OCI-LY7 (cell line): ENCODE measurements around the gene CLP1. TPM values are rescaled to one million over a fixed set of nuclear protein-coding genes. Genes with fewer than 3 reads are reported as not detected.

Source experiments
- BruUV-seq: library from RNA; stranded (reverse); fragments of 400-500 nt; replicated peaks from 2 replicates; lab custom pipeline; 2021; lab: Mats Ljungman, UMichigan
- CTCF ChIA-PET: fragments of 300-600 bp; sonication (Branson Sonifier 250); formaldehyde crosslinking; loops from one replicate; lab custom pipeline; 2022; ENCODE audit warnings: antibody characterized with exemption; ENCODE audit not compliant: unreplicated experiment; lab: Charles Lee
- POLR2A ChIA-PET: fragments of 300-600 bp; sonication (Branson Sonifier 250); formaldehyde crosslinking; loops from one replicate; lab custom pipeline; 2022; ENCODE audit warnings: antibody characterized with exemption; lab: Charles Lee
- DNase-seq: peaks from one replicate; pipeline ENCODE4 v3.0.0-alpha.2; 2015; ENCODE audit warnings: low spot score
- H2AFZ ChIP-seq: fragments of 200-600 bp; sonication (generic), shearing (Covaris generic); 2 replicates; pipeline ENCODE4 v1.6.1; 2014; ENCODE audit warnings: mild to moderate bottlenecking, antibody characterized with exemption, low read length, moderate library complexity
- H3K27ac ChIP-seq: fragments of 200-600 bp; sonication (generic); 2 replicates; pipeline ENCODE4 v1.5.1; 2014; ENCODE audit warnings: mixed run types, low read depth, mild to moderate bottlenecking, moderate library complexity, low read length, inconsistent platforms; ENCODE audit not compliant: poor library complexity, severe bottlenecking
- H3K36me3 ChIP-seq: fragments of 200-600 bp; sonication (generic); 2 replicates; pipeline ENCODE4 v1.6.1; 2014; ENCODE audit warnings: mild to moderate bottlenecking, antibody characterized with exemption, low read length, moderate library complexity, mixed read lengths; ENCODE audit not compliant: insufficient read depth
- H3K4me1 ChIP-seq: fragments of 200-600 bp; sonication (generic); 2 replicates; pipeline ENCODE4 v1.5.1; 2014; ENCODE audit warnings: mild to moderate bottlenecking, low read length; ENCODE audit not compliant: insufficient read depth, poor library complexity, severe bottlenecking
- H3K4me2 ChIP-seq: fragments of 200-600 bp; sonication (generic); 2 replicates; pipeline ENCODE4 v1.6.1; 2014; ENCODE audit warnings: mild to moderate bottlenecking, low read length
- H3K4me3 ChIP-seq: fragments of 200-600 bp; sonication (generic); 2 replicates; pipeline ENCODE4 v1.5.1; 2014; ENCODE audit warnings: mild to moderate bottlenecking, low read depth, low read length; ENCODE audit not compliant: poor library complexity, severe bottlenecking
- H3K79me2 ChIP-seq: fragments of 200-600 bp; sonication (generic); 2 replicates; pipeline ENCODE4 v1.6.1; 2016; ENCODE audit warnings: low read depth, mild to moderate bottlenecking, low read length, moderate library complexity, mixed read lengths; ENCODE audit not compliant: insufficient read depth
- H3K9me2 ChIP-seq: fragments of 200-600 bp; sonication (generic); 2 replicates; pipeline ENCODE4 v1.6.1; 2016; ENCODE audit warnings: mild to moderate bottlenecking, low read length, mixed read lengths; ENCODE audit not compliant: insufficient read depth
- H3K9me3 ChIP-seq: fragments of 200-600 bp; sonication (generic); 2 replicates; pipeline ENCODE4 v1.6.1; 2014; ENCODE audit warnings: mild to moderate bottlenecking, mixed run types, low read length, mixed read lengths
- H4K20me1 ChIP-seq: fragments of 200-600 bp; sonication (generic); 2 replicates; pipeline ENCODE4 v1.6.1; 2014; ENCODE audit warnings: mild to moderate bottlenecking, antibody characterized with exemption, low read length, moderate library complexity, mixed read lengths; ENCODE audit not compliant: insufficient read depth
- CTCF ChIP-seq: fragments of 200-600 bp; sonication (generic); conservative IDR thresholded peaks from 2 replicates; pipeline ENCODE4 v1.5.1; 2014; ENCODE audit warnings: mild to moderate bottlenecking, antibody characterized with exemption, low read length, moderate library complexity, mixed read lengths
- EZH2phosphoT487 ChIP-seq: fragments of 200-600 bp; sonication (generic); IDR thresholded peaks from 2 replicates; pipeline ENCODE4 v1.6.1; 2018; ENCODE audit warnings: low read depth, borderline replicate concordance, mild to moderate bottlenecking, mixed run types, antibody characterized with exemption, low read length, moderate library complexity, mixed read lengths
- intact Hi-C: fragments of 100-400 bp; cut with micrococcal nuclease; formaldehyde crosslinking; loops from one replicate; pipeline ENCODE4 v1.10.0; 2022; ENCODE audit not compliant: unreplicated experiment
- total RNA-seq, 2 experiments: library from RNA; depleted of rRNA in 1 of 2; stranded (reverse); fragments of >200 nt in 1 of 2; shearing (Covaris generic) in 1 of 2; gene quantifications; 2 replicates each; pipeline ENCODE4 v1.2.3, GENCODE V29; 2014 to 2022

Gene CLP1
- total RNA-seq, 2 experiments from 2014 or later: 18.5 to 20.8 TPM

GRCh38 chr11:57674251-57674650, 16.7 kb downstream of the CLP1 start:
- Histone ChIP-seq H3K36me3 (peaks cover 83% of the 10 kb centered on the region), H4K20me1 (peaks cover 30% of the 10 kb centered on the region), H2AFZ (no peak overlapping the region), H3K79me2 (peaks cover 95% of the 10 kb centered on the region), H3K4me3 (no peak overlapping the region), H3K9me2 (no peaks in the 10 kb centered on the region), H3K27ac (no peak overlapping the region), H3K9me3 (no peaks in the 10 kb centered on the region), H3K4me1 (peaks cover 17% of the 10 kb centered on the region), H3K4me2 (no peak overlapping the region)
- POLR2A ChIA-PET: interaction anchor here (0.6 to 2.0 kb wide), 3 partner anchors 27 to 45 kb away, joined by 3 to 13 read pairs (median 3); no protein-coding TSS in a partner anchor
- intact Hi-C loops: no loop called here
- no peak for DNase-seq
- no TSS peak for BruUV-seq
- TF ChIP-seq EZH2phosphoT487 (no peak), CTCF (no peak)
- CTCF ChIA-PET: no interaction called here

GRCh38 chr11:57675176-57675941, 17.8 kb downstream of the CLP1 start:
- peaks cover 20% of the 10 kb centered on the region; the same call in 1 of the 2 replicates for H4K20me1 ChIP-seq
- intact Hi-C loops: no loop called here
- POLR2A ChIA-PET: interaction anchor here (0.5 to 2.0 kb wide), 4 partner anchors 17 to 32 kb away, joined by 3 to 13 read pairs (median 3); no protein-coding TSS in a partner anchor
- no peak overlapping the region for H3K4me3 ChIP-seq
- no peaks in the 10 kb centered on the region for H3K9me3 ChIP-seq
- no peak overlapping the region for H3K27ac ChIP-seq
- peaks cover 90% of the 10 kb centered on the region for H3K36me3 ChIP-seq
- H3K9me2 ChIP-seq: no peaks in the 10 kb centered on the region
- H3K4me2 ChIP-seq: no peak overlapping the region
- H3K4me1 ChIP-seq: peaks cover 6% of the 10 kb centered on the region
- H2AFZ ChIP-seq: no peak overlapping the region
- peaks cover 95% of the 10 kb centered on the region for H3K79me2 ChIP-seq
- CTCF ChIA-PET: no interaction called here
- TF ChIP-seq CTCF (no peak), EZH2phosphoT487 (no peak)
- DNase-seq: no peak
- no TSS peak for BruUV-seq

GRCh38 chr11:57679396-57679795, 21.8 kb downstream of the CLP1 start:
- no peak for DNase-seq
- H3K9me2 ChIP-seq: no peaks in the 10 kb centered on the region
- ChIA-PET POLR2A (no interaction called here), CTCF (no interaction called here)
- peaks cover 7% of the 10 kb centered on the region; the same call in 1 of the 2 replicates for H4K20me1 ChIP-seq
- no peak overlapping the region for H3K27ac ChIP-seq
- no TSS peak for BruUV-seq
- H3K36me3 ChIP-seq: peaks cover 91% of the 10 kb centered on the region
- H2AFZ ChIP-seq: no peak overlapping the region
- no peak overlapping the region for H3K4me2 ChIP-seq
- H3K79me2 ChIP-seq: peaks cover 92% of the 10 kb centered on the region
- peaks cover 5% of the 10 kb centered on the region for H3K4me1 ChIP-seq
- H3K9me3 ChIP-seq: no peaks in the 10 kb centered on the region
- TF ChIP-seq CTCF (no peak), EZH2phosphoT487 (no peak)
- intact Hi-C loops: no loop called here
- H3K4me3 ChIP-seq: no peak overlapping the region
